ENCODE data around the gene MOB3A.

DNA sequence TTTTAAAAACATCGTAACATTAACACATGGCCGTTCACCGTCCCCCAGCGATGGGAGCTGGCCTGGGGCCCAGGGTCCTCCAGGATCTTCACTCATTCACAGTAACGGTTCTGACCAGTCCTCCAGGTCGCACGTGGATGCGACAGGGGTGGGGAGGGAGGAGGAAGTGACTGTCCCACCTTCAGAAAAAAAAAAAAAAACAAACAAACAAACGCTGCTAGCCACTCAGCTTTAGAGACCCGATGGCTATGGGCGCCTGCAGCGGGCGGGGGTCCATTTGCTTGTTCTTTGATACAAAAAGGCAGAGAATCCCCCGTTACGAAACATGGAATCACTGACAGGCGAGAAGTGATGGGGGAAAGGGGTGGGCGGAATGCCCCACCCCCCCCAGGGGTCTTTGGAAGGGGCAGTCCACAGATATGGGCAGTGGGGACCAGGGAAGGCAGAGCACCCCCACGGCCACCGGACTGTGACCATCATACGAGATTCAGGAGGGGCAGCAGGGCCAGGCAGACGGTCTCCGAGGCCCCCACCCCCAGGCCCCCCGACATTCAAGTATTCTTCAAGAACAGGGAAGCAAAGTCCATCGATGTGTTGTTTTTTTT is 58.4 kb downstream of the MOB3A start:
- TF ChIP-seq ZBTB7A (tag by site-specific recombination; IDR thresholded peaks at IDR 0.05; ENCODE audit: low read depth), result no peak
- no peak for TF ChIP-seq ZNF544 (tag by site-specific recombination; IDR thresholded peaks at IDR 0.05)
- TF ChIP-seq, protein P1, sequence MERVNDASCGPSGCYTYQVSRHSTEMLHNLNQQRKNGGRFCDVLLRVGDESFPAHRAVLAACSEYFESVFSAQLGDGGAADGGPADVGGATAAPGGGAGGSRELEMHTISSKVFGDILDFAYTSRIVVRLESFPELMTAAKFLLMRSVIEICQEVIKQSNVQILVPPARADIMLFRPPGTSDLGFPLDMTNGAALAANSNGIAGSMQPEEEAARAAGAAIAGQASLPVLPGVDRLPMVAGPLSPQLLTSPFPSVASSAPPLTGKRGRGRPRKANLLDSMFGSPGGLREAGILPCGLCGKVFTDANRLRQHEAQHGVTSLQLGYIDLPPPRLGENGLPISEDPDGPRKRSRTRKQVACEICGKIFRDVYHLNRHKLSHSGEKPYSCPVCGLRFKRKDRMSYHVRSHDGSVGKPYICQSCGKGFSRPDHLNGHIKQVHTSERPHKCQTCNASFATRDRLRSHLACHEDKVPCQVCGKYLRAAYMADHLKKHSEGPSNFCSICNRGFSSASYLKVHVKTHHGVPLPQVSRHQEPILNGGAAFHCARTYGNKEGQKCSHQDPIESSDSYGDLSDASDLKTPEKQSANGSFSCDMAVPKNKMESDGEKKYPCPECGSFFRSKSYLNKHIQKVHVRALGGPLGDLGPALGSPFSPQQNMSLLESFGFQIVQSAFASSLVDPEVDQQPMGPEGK (tag by site-specific recombination; IDR thresholded peaks at IDR 0.05), result 0 out of 2 replicates have a peak, but pooled peaks have one; percentile 22
- TF ChIP-seq, protein P2, sequence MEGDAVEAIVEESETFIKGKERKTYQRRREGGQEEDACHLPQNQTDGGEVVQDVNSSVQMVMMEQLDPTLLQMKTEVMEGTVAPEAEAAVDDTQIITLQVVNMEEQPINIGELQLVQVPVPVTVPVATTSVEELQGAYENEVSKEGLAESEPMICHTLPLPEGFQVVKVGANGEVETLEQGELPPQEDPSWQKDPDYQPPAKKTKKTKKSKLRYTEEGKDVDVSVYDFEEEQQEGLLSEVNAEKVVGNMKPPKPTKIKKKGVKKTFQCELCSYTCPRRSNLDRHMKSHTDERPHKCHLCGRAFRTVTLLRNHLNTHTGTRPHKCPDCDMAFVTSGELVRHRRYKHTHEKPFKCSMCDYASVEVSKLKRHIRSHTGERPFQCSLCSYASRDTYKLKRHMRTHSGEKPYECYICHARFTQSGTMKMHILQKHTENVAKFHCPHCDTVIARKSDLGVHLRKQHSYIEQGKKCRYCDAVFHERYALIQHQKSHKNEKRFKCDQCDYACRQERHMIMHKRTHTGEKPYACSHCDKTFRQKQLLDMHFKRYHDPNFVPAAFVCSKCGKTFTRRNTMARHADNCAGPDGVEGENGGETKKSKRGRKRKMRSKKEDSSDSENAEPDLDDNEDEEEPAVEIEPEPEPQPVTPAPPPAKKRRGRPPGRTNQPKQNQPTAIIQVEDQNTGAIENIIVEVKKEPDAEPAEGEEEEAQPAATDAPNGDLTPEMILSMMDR (tag by site-specific recombination; IDR thresholded peaks at IDR 0.05), result no peak
- no peak for TF ChIP-seq ZNF114 (tag by site-specific recombination; IDR thresholded peaks at IDR 0.05)
- TF ChIP-seq ZNF274 (IDR thresholded peaks at IDR 0.05; ENCODE audit: low read length), result no peak
- TF ChIP-seq ZNF274 (tag by site-specific recombination; IDR thresholded peaks at IDR 0.05; ENCODE audit: borderline replicate concordance), result no peak

Measured in HEK293 (cell line).